HG03159 (cell line): ENCODE data around the gene DNAH17.
"Not testable (repeated sequence)": the region's sequence is repeated elsewhere in the genome, so short reads cannot be mapped to it uniquely, and the experiment has no call there.

Experiments used
- ATAC-seq: cut with Tn5 transposase; IDR thresholded peaks from one replicate; pipeline ENCODE4 v1.9.1; 2021; ENCODE audit warnings: mild to moderate bottlenecking, moderate library complexity; ENCODE audit not compliant: unreplicated experiment

Gene DNAH17

GRCh38 chr17:78524870-78525510 is 52.2 kb downstream of the DNAH17 start:
- ATAC-seq = no peak

DNA sequence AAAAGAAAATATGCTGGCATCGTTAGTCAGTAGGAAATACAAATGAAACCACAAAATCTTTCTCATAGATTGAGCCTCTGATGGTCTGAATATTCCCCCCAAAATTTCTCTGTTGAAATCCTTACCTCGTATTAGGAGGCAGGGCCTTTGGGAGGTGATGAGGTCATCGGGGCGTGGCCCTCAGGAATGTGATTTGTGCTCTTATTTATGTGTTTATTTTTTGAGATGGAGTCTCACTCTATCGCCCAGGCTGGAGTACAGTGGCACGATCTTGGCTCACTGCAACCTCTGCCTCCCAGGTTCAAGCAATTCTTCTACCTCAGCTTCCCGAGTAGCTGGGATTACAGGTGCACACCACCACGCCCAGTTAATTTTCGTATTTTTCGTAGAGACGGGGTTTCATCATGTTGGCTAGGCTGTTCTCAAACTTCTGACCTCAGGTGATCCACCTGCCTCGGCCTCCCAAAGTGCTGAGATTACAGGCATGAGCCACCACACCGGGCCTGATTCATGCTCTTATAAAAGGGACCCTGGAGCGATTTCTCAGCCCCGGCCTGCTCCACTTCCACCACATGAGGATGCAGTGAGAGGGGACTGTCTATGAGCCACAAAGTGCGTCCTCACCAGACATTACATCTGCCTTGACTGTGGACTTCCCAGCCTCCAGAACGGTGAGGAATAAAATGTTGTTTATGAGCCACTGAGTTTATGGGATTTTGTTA is 53.1 kb downstream of the DNAH17 start:
- ATAC-seq = no peak

DNA sequence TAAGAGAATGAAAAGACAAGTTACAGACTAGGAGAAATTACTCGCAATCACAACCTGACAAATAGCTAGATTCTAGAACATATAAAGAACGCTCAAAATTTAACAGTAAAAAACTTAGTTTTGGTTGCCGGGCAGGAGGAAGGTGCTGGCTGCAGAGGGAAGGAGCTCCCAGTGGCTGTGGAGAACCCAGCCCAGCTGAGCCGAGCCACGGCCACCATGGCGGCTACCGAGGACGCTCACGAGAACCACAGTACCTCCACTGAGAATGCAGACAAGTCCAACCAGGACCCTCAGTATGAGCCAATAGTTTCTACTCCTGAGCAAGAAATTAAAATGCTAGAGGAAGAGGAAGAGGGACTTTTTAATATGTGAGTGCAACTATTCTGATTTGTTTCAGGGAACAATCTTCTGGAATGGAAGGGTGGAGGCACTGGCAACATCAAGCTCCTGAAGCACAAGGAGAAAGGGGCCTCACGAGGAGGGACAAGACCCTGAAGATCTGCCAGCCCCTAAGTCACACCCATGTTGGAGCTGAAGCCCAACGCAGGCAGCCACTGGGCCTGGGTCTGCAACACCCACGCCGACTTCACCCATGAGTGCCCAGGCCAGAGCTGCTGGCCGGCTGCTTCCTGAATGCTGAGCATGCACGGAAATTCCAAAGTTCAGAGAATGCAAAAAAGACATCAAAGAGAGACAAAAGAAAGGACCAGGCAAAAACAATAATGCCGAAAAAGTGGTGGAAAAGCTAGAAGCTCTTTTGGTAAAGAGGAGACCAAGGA is 55.0 kb downstream of the DNAH17 start:
- ATAC-seq = no peak

- ATAC-seq = no peak
Observed at GRCh38 chr17:78517421-78517820, 59.8 kb downstream of the DNAH17 start.

- ATAC-seq = no peak
Observed at GRCh38 chr17:78515480-78515879, 61.7 kb downstream of the DNAH17 start.

DNA sequence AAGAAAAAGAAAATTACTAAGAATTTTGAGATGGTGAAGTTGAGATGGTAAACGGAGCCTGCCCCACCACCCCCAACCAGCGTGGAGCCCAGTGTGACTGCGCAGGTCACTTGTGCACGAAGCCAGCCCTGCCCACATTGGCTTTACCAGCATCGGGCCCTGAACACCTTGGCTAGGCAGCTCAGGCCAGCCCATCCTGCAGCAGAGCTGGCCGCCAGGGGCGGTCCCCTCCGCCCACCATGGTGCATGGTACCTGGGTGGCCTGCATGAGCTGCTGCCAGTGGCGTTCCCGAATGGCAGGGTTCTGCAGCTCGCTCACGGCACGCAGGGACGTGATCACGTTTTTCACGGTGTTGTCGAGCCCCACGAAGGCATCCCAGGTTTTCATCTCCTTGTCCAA is 62.7 kb downstream of the DNAH17 start:
- no peak for ATAC-seq

- ATAC-seq = no peak
Observed at GRCh38 chr17:78512976-78513375, 64.2 kb downstream of the DNAH17 start.

DNA sequence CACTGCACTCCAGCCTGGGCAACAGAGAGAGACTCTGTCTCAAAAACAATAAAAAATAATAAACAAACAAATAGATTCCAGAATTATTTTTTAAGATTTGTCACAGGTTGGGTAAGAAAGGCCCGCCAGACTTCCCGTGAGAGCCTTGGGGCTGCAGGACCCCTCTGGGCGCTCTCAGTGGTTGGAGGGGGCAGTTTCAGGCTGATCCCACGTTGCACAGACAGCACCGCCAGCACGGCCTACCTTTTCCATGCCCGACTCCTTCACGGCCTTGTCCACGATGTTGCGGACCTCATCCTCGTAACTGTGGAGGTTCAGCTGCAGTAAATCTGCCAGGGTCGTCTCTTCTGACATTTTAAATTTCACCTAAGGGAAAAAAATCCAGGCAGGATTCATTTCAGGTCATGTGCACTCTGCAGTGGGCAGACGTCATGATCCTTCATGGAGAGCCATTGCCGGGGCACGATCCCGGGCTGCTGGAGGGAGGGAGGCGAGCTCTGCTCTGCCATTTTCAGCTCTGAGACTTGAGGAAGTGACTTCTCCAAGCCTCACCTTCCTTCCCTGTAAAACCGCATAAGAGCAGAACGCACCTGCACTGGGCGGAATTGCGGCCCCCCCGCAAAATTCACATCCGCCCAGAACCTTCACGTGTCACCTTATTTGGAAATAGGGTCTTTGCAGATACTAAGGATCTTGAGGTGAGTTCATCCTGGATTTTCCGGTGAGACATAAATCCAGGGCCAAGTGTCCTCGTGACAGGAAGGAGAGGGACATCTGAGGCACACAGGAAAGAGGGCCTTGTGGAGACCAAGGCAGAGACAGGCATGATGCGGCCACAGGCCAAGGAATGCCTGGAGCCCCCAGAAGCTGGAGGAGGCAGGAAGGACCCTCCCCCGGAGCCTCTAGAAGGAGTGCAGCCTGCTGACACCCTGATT is 66.8 kb downstream of the DNAH17 start:
- no peak for ATAC-seq

- ATAC-seq = no peak
Observed at GRCh38 chr17:78507526-78507925, 69.7 kb downstream of the DNAH17 start.

DNA sequence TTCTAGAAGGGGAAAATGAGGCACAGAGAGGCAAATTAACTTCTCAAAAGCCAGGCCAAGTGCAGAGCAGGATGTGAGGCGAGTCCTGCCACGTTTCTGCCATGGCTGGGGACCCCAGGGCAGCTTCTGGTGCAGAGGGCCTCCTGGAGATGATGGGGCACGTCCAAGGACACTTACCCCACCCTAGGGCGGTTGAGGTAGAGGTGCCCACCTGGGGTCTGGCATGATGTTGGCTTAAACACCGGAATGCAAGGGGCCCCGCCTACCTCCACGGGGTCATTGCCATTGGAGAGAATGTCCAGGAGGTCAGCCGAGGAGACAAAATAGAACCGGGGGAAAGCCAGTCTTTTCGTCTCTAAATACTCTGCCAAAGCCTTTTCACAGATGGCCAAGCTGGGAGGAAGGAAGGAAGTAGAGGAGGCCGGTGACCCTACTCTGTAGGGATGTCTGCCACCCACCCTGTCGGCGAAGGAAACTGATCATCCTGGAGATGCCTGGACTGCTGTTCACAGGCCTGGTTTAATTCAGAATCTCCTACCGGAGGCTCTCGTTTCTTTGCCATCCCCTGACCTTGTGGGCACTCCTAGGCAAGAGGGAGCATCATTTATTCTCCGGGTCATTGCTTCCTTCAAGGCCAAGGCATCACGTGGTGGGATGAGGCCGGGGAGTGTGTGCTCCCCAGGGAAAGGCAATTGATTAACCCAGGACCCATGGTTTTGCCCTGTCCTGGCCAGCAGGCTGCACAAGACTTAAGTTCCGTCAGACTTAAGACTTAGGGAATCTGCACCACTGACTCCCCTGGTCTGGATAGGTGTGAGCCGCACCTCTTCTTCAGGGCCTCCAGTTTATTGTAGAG is 70.5 kb downstream of the DNAH17 start:
- no peak for ATAC-seq

- ATAC-seq = no peak
Observed at GRCh38 chr17:78504156-78504925, 72.9 kb downstream of the DNAH17 start.

DNA sequence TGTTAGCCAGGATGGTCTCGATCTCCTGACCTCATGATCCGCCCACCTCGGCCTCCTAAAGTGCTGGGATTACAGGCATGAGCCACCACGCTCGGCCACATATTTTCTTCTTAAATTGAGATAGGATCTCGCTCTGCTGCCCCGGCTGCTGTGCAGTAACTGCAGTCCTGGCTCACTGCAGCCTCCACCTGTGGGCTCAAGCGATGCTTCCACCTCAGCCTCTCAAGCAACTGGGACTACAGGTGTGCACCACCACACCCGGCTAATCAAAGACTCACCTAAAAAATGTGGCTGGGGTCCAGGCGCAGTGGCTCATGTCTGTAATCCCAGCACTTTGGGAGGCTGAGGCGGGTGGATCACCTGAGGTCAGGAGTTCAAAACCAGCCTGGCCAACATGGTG is 73.8 kb downstream of the DNAH17 start:
- ATAC-seq = not testable (repeated sequence)

DNA sequence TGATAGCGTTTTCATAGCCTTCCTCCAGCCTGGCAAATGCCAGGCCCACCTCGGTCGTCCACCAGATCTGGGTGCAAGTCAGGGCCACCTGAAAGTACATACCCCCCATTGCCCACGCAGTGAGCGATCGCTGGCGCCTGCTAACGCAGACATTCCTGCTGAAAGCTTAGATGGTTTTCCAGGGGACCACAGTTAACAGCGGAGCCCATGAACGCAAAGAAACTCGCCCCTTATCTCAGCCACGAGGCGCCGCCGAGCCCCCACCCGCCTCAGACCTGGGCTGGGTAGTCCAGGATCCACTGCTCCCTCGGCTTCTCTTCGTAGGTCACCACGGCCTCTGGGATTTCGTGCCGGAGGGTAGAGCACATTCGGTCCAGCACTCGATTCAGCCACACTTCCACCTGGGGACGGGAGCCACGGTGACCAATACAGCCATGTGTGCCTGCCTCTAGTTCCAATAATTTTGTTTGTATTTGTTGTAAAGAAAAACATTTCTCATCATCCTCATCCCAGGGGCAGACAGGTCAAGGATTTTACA is 74.5 kb downstream of the DNAH17 start:
- no peak for ATAC-seq

DNA sequence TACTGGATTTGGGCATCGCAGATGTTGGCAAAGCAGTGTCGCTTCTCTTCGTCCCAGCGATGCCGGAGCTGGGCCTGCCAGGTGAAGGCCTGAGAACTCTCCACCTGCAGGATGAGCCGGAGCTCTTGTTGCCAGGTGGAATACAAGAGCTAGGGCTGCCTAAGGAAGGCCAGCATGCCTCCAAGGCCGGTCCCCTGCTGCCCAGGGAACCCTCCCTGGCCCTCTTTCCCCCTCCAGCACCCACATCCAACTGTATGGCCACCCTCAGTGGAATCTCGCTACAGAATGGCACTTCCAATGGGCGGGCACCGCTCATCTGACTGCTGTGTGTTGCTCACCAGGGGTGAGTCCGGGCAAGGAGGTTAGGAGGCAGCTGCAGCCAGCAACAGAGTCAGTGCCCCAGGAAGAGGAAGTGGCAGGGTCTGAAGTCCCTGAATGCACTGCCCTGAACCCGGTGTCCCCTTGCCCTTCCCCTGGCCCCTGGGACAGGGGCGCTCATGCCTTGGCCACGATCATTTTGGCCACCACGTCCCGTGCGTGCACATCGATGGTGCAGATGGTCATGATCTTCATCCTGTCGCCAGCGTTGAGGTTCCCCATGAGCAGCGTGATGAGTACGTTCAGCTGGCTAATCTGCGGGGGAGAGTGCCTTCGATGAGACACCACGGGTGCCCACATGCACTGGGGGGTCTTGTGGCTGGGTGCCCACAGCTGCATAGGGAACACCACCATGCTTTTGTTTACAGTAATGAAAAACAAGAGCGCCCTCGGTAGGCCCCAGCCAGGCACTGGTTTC is 75.8 kb downstream of the DNAH17 start:
- ATAC-seq = no peak

DNA sequence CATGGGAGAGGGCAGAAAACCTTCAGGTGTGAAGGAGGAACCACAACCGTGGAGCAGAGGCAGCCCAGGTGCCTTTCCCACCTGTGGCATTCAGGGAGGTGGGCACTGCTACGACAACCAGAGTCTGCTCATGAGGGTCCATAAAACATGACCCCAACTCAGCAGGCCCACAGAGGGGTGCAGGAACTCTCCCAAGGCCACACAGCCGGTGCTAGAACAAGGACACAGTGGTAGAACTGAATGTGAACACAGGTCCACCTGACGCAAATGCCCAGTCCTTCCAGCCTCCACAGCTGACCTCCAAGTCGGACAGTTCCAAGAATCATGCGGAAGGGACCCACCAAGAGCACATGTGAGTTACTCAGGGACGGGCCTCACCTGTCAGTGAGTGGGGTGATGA is 76.4 kb downstream of the DNAH17 start:
- ATAC-seq = no peak

DNA sequence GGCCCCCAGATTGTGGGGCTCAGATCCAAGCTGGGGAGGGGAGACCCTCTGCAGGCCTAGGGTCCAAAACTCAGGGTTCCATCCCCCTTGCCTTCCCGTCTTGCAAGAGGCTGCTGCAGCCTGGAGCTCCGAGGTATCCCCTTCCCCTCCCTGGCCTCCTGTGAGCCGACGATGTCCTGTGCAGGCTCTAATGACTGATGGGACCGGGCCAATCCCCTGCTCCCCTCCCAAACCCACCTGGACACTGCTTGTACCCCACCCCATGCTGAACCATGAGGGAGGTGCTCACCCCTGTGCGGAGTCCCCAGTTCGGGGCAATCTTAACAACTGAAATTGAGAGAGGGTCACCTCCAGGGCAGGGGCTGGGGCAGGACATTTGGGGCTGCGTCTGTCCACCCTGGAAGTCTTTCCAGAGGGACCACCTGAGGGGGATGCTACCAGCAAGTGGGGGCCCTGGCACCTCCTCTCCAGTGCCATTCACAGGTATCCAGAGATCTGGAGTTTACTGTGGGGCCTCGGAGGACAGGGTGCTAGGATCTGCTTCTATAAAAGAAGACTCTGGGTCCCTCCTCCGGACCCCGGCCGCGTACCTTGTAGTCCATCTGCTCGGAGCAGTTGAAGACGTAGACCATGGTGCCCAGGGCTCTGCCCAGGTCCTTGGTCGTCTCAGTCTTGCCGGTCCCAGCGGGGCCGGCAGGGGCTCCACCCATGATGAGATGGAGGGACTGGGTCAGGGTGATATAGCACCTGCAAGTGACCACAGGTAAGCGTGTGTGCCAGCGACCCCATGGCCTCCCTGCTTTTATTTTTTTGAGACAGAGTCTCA is 77.3 kb downstream of the DNAH17 start:
- ATAC-seq = no peak

DNA sequence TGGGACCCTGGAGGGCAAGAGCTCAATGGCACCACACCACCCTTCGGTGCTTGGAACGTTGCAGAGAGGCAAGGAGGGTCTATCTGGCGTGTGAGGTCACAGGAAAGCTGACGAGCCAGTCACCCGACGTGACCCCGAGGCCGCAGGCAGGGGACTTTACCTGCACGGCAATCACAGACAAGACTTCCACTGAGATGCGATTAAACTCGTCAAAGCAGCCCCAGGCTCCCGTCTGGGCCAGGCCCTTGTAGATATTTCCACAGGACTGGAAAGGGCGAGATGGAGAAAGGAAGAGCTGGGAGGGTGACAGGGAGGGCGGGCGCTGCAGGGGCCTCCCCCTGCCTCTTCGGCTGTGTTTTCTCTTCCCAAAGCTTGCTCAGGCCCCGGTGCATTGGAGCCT is 78.3 kb downstream of the DNAH17 start:
- no peak for ATAC-seq
